Measurements from ENCODE around the gene CAMSAP2. TPM values are rescaled to one million over a fixed set of nuclear protein-coding genes. Genes with fewer than 3 reads are reported as not detected.
A peak's percentile ranks its signal among the peaks of the same experiment; 100 is the strongest.

Gene CAMSAP2
- total RNA-seq, 1 donor from 2014 or later: 49.4 TPM

GRCh38 chr1:200738949-200739651 lies 407 bp downstream of the CAMSAP2 start:
- Histone ChIP-seq H2AFZ (ENCODE audit: low read depth, low read length) (peak overlapping the region; percentile 89), H4K20me1 (ENCODE audit: insufficient read depth, low read length) (peaks cover 39% of the 10 kb centered on the region), H3K4me2 (ENCODE audit: low read length) (peak overlapping the region; percentile 99), H3K4me1 (ENCODE audit: insufficient read depth, low read length) (peaks cover 12% of the 10 kb centered on the region), H3K9ac (ENCODE audit: low read length) (peak overlapping the region; percentile 100), H3K4me3 (ENCODE audit: insufficient read depth, low read depth, low read length) (peak overlapping the region; percentile 99), H3K27ac (ENCODE audit: low read depth, low read length) (peak overlapping the region; percentile 99), H3K79me2 (ENCODE audit: insufficient read depth, low read length) (peaks cover 45% of the 10 kb centered on the region), H3K9me3 (ENCODE audit: insufficient read depth, low read depth, low read length) (no peaks in the 10 kb centered on the region), H3K27me3 (ENCODE audit: insufficient read depth, low read length) (no peaks in the 10 kb centered on the region), H3K36me3 (ENCODE audit: insufficient read depth, low read length) (no peaks in the 10 kb centered on the region)
- Mint-ChIP-seq H3K27me3 (ENCODE audit: low read depth, unreplicated experiment) (no peaks in the 10 kb centered on the region), H3K9me3 (ENCODE audit: unreplicated experiment) (no peaks in the 10 kb centered on the region), H3K4me1 (ENCODE audit: low read depth, unreplicated experiment) (peaks cover 16% of the 10 kb centered on the region), H3K36me3 (ENCODE audit: low read depth, unreplicated experiment) (no peaks in the 10 kb centered on the region), H3K27ac (ENCODE audit: unreplicated experiment) (peak overlapping the region; percentile 99), H3K4me3 (ENCODE audit: unreplicated experiment) (peak overlapping the region; percentile 99)
- TF ChIP-seq, protein P1, sequence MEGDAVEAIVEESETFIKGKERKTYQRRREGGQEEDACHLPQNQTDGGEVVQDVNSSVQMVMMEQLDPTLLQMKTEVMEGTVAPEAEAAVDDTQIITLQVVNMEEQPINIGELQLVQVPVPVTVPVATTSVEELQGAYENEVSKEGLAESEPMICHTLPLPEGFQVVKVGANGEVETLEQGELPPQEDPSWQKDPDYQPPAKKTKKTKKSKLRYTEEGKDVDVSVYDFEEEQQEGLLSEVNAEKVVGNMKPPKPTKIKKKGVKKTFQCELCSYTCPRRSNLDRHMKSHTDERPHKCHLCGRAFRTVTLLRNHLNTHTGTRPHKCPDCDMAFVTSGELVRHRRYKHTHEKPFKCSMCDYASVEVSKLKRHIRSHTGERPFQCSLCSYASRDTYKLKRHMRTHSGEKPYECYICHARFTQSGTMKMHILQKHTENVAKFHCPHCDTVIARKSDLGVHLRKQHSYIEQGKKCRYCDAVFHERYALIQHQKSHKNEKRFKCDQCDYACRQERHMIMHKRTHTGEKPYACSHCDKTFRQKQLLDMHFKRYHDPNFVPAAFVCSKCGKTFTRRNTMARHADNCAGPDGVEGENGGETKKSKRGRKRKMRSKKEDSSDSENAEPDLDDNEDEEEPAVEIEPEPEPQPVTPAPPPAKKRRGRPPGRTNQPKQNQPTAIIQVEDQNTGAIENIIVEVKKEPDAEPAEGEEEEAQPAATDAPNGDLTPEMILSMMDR (IDR thresholded peaks at IDR 0.05; ENCODE audit: insufficient read depth, low read depth, low read length): no peak
- TF ChIP-seq EZH2 (IDR thresholded peaks at IDR 0.05; ENCODE audit: insufficient read depth, low read length): no peak
- FAIRE-seq: no peak
- DNase-seq (ENCODE audit: low read depth): peak; percentile 62

- Histone ChIP-seq H3K4me1 (ENCODE audit: insufficient read depth, low read length) (peaks cover 12% of the 10 kb centered on the region), H3K79me2 (ENCODE audit: insufficient read depth, low read length) (peaks cover 53% of the 10 kb centered on the region), H3K9me3 (ENCODE audit: insufficient read depth, low read depth, low read length) (no peaks in the 10 kb centered on the region), H3K4me2 (ENCODE audit: low read length) (peak overlapping the region; percentile 99), H3K9ac (ENCODE audit: low read length) (peak overlapping the region; percentile 100), H3K27me3 (ENCODE audit: insufficient read depth, low read length) (no peaks in the 10 kb centered on the region), H3K27ac (ENCODE audit: low read depth, low read length) (peak overlapping the region; percentile 99), H4K20me1 (ENCODE audit: insufficient read depth, low read length) (peaks cover 46% of the 10 kb centered on the region), H3K4me3 (ENCODE audit: insufficient read depth, low read depth, low read length) (peak overlapping the region; percentile 99), H2AFZ (ENCODE audit: low read depth, low read length) (peak overlapping the region; percentile 30), H3K36me3 (ENCODE audit: insufficient read depth, low read length) (no peaks in the 10 kb centered on the region)
- no peak for FAIRE-seq
- Mint-ChIP-seq H3K36me3 (ENCODE audit: low read depth, unreplicated experiment) (no peaks in the 10 kb centered on the region), H3K4me3 (ENCODE audit: unreplicated experiment) (peak overlapping the region; percentile 95), H3K9me3 (ENCODE audit: unreplicated experiment) (no peaks in the 10 kb centered on the region), H3K4me1 (ENCODE audit: low read depth, unreplicated experiment) (peaks cover 19% of the 10 kb centered on the region), H3K27me3 (ENCODE audit: low read depth, unreplicated experiment) (no peaks in the 10 kb centered on the region), H3K27ac (ENCODE audit: unreplicated experiment) (peak overlapping the region; percentile 76)
- peak; percentile 21 for DNase-seq (ENCODE audit: low read depth)
- no peak for TF ChIP-seq EZH2 (IDR thresholded peaks at IDR 0.05; ENCODE audit: insufficient read depth, low read length)
- TF ChIP-seq, protein P1 (IDR thresholded peaks at IDR 0.05; ENCODE audit: insufficient read depth, low read depth, low read length): no peak
These were observed 1.2 kb downstream of the CAMSAP2 start for GRCh38 chr1:200739702-200740570.
